GM12878 (cell line): ENCODE results near the gene CADM2. TPM values are rescaled to one million over a fixed set of nuclear protein-coding genes. Genes with fewer than 3 reads are reported as not detected.

Source experiments
- ATAC-seq: fragments of 200-7000 bp; cut with Tn5 transposase; 3 replicates; pipeline ENCODE4 v1.9.1; 2020; ENCODE audit warnings: mild to moderate bottlenecking, moderate library complexity
- BruUV-seq: library from RNA; stranded (reverse); fragments of 400-500 nt; replicated peaks from 2 replicates; lab custom pipeline; 2021; lab: Mats Ljungman, UMichigan
- CTCF ChIA-PET: fragments of 300-600 bp; sonication (Branson Sonifier 250); formaldehyde crosslinking; extraction: SDS; loops from one replicate; lab custom pipeline; 2021; ENCODE audit warnings: inconsistent platforms; lab: Yijun Ruan, JAX
- POLR2A ChIA-PET: fragments of 350-600 bp; formaldehyde crosslinking; extraction: SDS; loops from one replicate; lab custom pipeline; 2021; ENCODE audit warnings: inconsistent platforms; lab: Charles Lee
- RAD21 ChIA-PET: fragments of 300-600 bp; sonication (Branson Sonifier 250); formaldehyde crosslinking; loops from one replicate; lab custom pipeline; 2023; ENCODE audit warnings: antibody characterized with exemption; ENCODE audit not compliant: unreplicated experiment; lab: Charles Lee
- SMC1A ChIA-PET: fragments of 300-600 bp; sonication (Branson Sonifier 250); formaldehyde crosslinking; loops from one replicate; lab custom pipeline; 2023; ENCODE audit not compliant: unreplicated experiment, uncharacterized antibody; lab: Charles Lee
- DNase-seq: peaks from one replicate; pipeline ENCODE4 v3.0.0-alpha.2; 2011; ENCODE audit warnings: low read depth, low spot score
- FAIRE-seq: peaks from 3 replicates; lab custom pipeline; 2011; peaks lifted over from hg19 to GRCh38; lab: Jason Lieb, UNC
- H2AFZ ChIP-seq: 2 replicates; pipeline ENCODE4 v1.6.0; 2011; ENCODE audit warnings: low read depth, low read length, control low read depth; ENCODE audit not compliant: control insufficient read depth
- H3K27ac ChIP-seq: 2 replicates; pipeline ENCODE4 v1.5.1; 2011; ENCODE audit warnings: control low read depth; ENCODE audit not compliant: control insufficient read depth, insufficient read depth
- H3K27me3 ChIP-seq, 2 experiments: replicated peaks in 1 of 2; 2 replicates each; pipeline versions ENCODE4 v1.6.0 to v1.6.1; 2011; ENCODE audit warnings: low read length in 1 of 2; ENCODE audit not compliant: control insufficient read depth in 2 of 2, insufficient read depth in 2 of 2
- H3K36me3 ChIP-seq, 2 experiments: 2 replicates each; pipeline ENCODE4 v1.5.1; 2011; ENCODE audit warnings: low read length in 1 of 2; ENCODE audit not compliant: control insufficient read depth in 2 of 2, insufficient read depth in 2 of 2
- H3K4me1 ChIP-seq: 2 replicates; pipeline ENCODE4 v1.6.1; 2011; ENCODE audit warnings: mild to moderate bottlenecking, low read length, moderate library complexity, mixed read lengths; ENCODE audit not compliant: control insufficient read depth, insufficient read depth
- H3K4me2 ChIP-seq: 2 replicates; pipeline ENCODE4 v1.6.0; 2011; ENCODE audit warnings: control low read depth; ENCODE audit not compliant: control insufficient read depth, insufficient read depth
- H3K4me3 ChIP-seq: fragments of 200-600 bp; sonication (generic); 2 replicates; pipeline ENCODE4 v1.5.1; 2016
- H3K79me2 ChIP-seq: 2 replicates; pipeline ENCODE4 v1.6.0; 2011; ENCODE audit warnings: low read length; ENCODE audit not compliant: control insufficient read depth, insufficient read depth
- H3K9ac ChIP-seq: 2 replicates; pipeline ENCODE4 v1.8.0; 2011; ENCODE audit warnings: low read length, control low read depth, mixed read lengths; ENCODE audit not compliant: control insufficient read depth, insufficient read depth
- H3K9me3 ChIP-seq: replicated peaks from 3 replicates; pipeline ENCODE4 v1.5.1; 2011; ENCODE audit warnings: mild to moderate bottlenecking, low read length; ENCODE audit not compliant: control insufficient read depth, insufficient read depth
- H4K20me1 ChIP-seq: 2 replicates; pipeline ENCODE4 v1.6.0; 2011; ENCODE audit not compliant: control insufficient read depth, insufficient read depth
- NR2F1 ChIP-seq: fragments of 450-650 bp; conservative IDR thresholded peaks from 2 replicates; pipeline ENCODE4 v1.6.1; 2017; ENCODE audit warnings: mild to moderate bottlenecking
- PAX8 ChIP-seq: fragments of 450-650 bp; IDR thresholded peaks from 2 replicates; pipeline ENCODE4 v1.6.1; 2017; ENCODE audit warnings: mild to moderate bottlenecking, moderate library complexity
- POLR2AphosphoS5 ChIP-seq: IDR thresholded peaks from 2 replicates; pipeline ENCODE4 v1.6.1; 2011; ENCODE audit warnings: mild to moderate bottlenecking, low read length, inconsistent platforms
- RELA ChIP-seq: fragments of 450-650 bp; IDR thresholded peaks from 2 replicates; pipeline ENCODE4 v1.8.0; 2014; ENCODE audit warnings: borderline replicate concordance; ENCODE audit not compliant: partially characterized antibody
- SMARCA5 ChIP-seq: fragments of 450-650 bp; IDR thresholded peaks from 2 replicates; pipeline ENCODE4 v1.6.1; 2017; ENCODE audit warnings: mild to moderate bottlenecking
- STAT3 ChIP-seq: IDR thresholded peaks from 2 replicates; pipeline ENCODE4 v1.6.1; 2011; ENCODE audit warnings: low read depth, low read length, improper control_type of control experiment
- ZNF217 ChIP-seq: fragments of 450-650 bp; IDR thresholded peaks from 2 replicates; pipeline ENCODE4 v1.6.1; 2017; ENCODE audit warnings: antibody characterized with exemption, mild to moderate bottlenecking
- WGBS: methylation state at CpG from one replicate; pipeline ENCODE4 v1.1.6; 2016; ENCODE audit warnings: low lambda C conversion rate; ENCODE audit not compliant: insufficient replicate concordance, insufficient coverage; ENCODE audit errors: missing lambda C conversion rate; 5-methylcytosine and 5-hydroxymethylcytosine counted together
- in situ Hi-C: fragments of 300-500 bp; cut with MboI; formaldehyde crosslinking; loops from 9 replicates; pipeline ENCODE4 v1.14.3; 2018; ENCODE audit warnings: mixed read lengths
- intact Hi-C: fragments of 100-400 bp; cut with micrococcal nuclease; formaldehyde crosslinking; loops from one replicate; pipeline ENCODE4 v1.14.2; 2022; ENCODE audit not compliant: unreplicated experiment
- polyA plus RNA-seq, 11 experiments: library from polyadenylated mRNA; depleted of rRNA in 4 of 11; unstranded in 6 of 11; stranded (reverse) in 5 of 11; fragments of >200 nt; fragmentation: Nextera tagmentation in 4 of 11; fragmentation: Illumina TruSeq in 1 of 11; extraction: Ambion mirVana in 4 of 11; extraction: Trizol in 1 of 11; gene quantifications; 1 replicate in 1 of 11; 2 replicates in 10 of 11; pipeline versions ENCODE4 v1.2.1 to v1.2.3, GENCODE V29; 2011 to 2016; ENCODE audit warnings: inconsistent platforms in 2 of 11, missing spikeins in 2 of 11, low read depth in 1 of 11
- total RNA-seq, 4 experiments: library from RNA; depleted of rRNA in 3 of 4; stranded (reverse); fragments of >200 nt in 3 of 4; fragmentation: Illumina TruSeq in 1 of 4; extraction: Trizol in 1 of 4; gene quantifications; 2 replicates each; pipeline versions ENCODE4 v1.2.1 to v1.2.3, GENCODE V29; 2013 to 2021

CADM2 gene
- total and polyA plus RNA-seq, 10 of the 15 experiments (the other 5 are each of a cell fraction or from before 2014, with no cell fraction given) = 0.13 TPM; not detected in 9

GRCh38 chr3:85185495-85185894 lies 226.7 kb downstream of the CADM2 start:
- Histone ChIP-seq H3K4me1 (no peaks in the 10 kb centered on the region), H3K4me3 (no peak overlapping the region), H3K9me3 (no peaks in the 10 kb centered on the region)
- TF ChIP-seq ZNF217 = no peak
- TF ChIP-seq, all 136 proteins: peak for 0
- H3K9ac ChIP-seq = no peak overlapping the region
- H3K79me2 ChIP-seq = no peaks in the 10 kb centered on the region
- CTCF ChIA-PET = interaction anchor here (1.0 kb wide), 1 partner anchor 16 kb away, joined by 3 read pairs; no protein-coding TSS in a partner anchor
- H4K20me1 ChIP-seq = no peaks in the 10 kb centered on the region
- no peak overlapping the region for H2AFZ ChIP-seq
- H3K4me2 ChIP-seq = no peak overlapping the region
- intact Hi-C loops (no loop called here), in situ Hi-C loops (no loop called here)
- DNase-seq (no peak), FAIRE-seq (no peak), ATAC-seq (no peak)
- H3K27ac ChIP-seq = no peak overlapping the region
- H3K36me3 ChIP-seq = no peaks in the 10 kb centered on the region
- 0% methylated on average over 1 of the region's 1 CpG for WGBS
- POLR2A ChIA-PET = no interaction called here
- BruUV-seq = no TSS peak
- no peaks in the 10 kb centered on the region for H3K27me3 ChIP-seq
- SMC1A ChIA-PET = interaction anchor here (0.6 to 1.1 kb wide), 2 partner anchors 12 to 33 kb away, joined by 3 to 4 read pairs; no protein-coding TSS in a partner anchor
- RAD21 ChIA-PET = no interaction called here

GRCh38 chr3:85189731-85190130 lies 230.9 kb downstream of the CADM2 start:
- FAIRE-seq (no peak), DNase-seq (no peak), ATAC-seq (no peak)
- no peak overlapping the region for H3K9ac ChIP-seq
- H3K4me1 ChIP-seq = no peaks in the 10 kb centered on the region
- RAD21 ChIA-PET = no interaction called here
- SMC1A ChIA-PET = no interaction called here
- H3K36me3 ChIP-seq = no peaks in the 10 kb centered on the region
- 46% methylated on average over 3 of the region's 3 CpGs for WGBS
- BruUV-seq = no TSS peak
- no peak overlapping the region for H3K27ac ChIP-seq
- CTCF ChIA-PET = interaction anchor here (1.3 kb wide), 1 partner anchor 171 kb away, joined by 3 read pairs; no protein-coding TSS in a partner anchor
- H3K9me3 ChIP-seq = no peaks in the 10 kb centered on the region
- TF ChIP-seq STAT3 (no peak), PAX8 (no peak), RELA (no peak), NR2F1 (no peak), SMARCA5 (no peak), POLR2AphosphoS5 (no peak)
- no peaks in the 10 kb centered on the region for H3K27me3 ChIP-seq
- no peaks in the 10 kb centered on the region for H4K20me1 ChIP-seq
- H3K4me3 ChIP-seq = no peak overlapping the region
- intact Hi-C loops = no loop called here
- H3K79me2 ChIP-seq = no peaks in the 10 kb centered on the region
- no peak overlapping the region for H3K4me2 ChIP-seq
- no peak overlapping the region for H2AFZ ChIP-seq
- POLR2A ChIA-PET = no interaction called here
- in situ Hi-C loops = no loop called here
